Measurements from ENCODE around the gene ERVH48-1. TPM values are rescaled to one million over a fixed set of nuclear protein-coding genes. Genes with fewer than 3 reads are reported as not detected.

The ERVH48-1 gene
- total RNA-seq, 1 experiment from 2014 or later = 37.9 TPM

GRCh38 chr21:42906233-42906632 lies 19.2 kb downstream of the ERVH48-1 start:
- CTCF ChIA-PET = no interaction called here

GRCh38 chr21:42905195-42905594 lies 20.2 kb downstream of the ERVH48-1 start:
- Histone ChIP-seq H3K4me3 (ENCODE audit: low read depth, low read length) (no peak overlapping the region), H3K36me3 (ENCODE audit: control insufficient read depth, insufficient read depth, low read length) (peaks cover 2% of the 10 kb centered on the region), H3K9me3 (no peaks in the 10 kb centered on the region), H3K4me1 (no peaks in the 10 kb centered on the region), H3K27me3 (replicated peaks; ENCODE audit: control insufficient read depth, insufficient read depth, low read length) (no peaks in the 10 kb centered on the region)
- Mint-ChIP-seq H3K27ac (ENCODE audit: unreplicated experiment) (no peak overlapping the region), H3K27me3 (ENCODE audit: insufficient read depth, unreplicated experiment) (no peaks in the 10 kb centered on the region), H3K4me3 (ENCODE audit: unreplicated experiment) (no peak overlapping the region), H3K4me1 (ENCODE audit: low read depth, unreplicated experiment) (no peaks in the 10 kb centered on the region), H3K9me3 (ENCODE audit: unreplicated experiment) (no peaks in the 10 kb centered on the region), H3K36me3 (ENCODE audit: insufficient read depth, unreplicated experiment) (peaks cover 69% of the 10 kb centered on the region)
- POLR2A ChIA-PET = no interaction called here
- TF ChIP-seq CTCF (IDR thresholded peaks at IDR 0.05; ENCODE audit: insufficient read depth in 1 of 2, low read depth in 1 of 2, low read length in 1 of 2, severe bottlenecking in 1 of 2, unreplicated experiment in 1 of 2) = no peak
- intact Hi-C loops (cut with micrococcal nuclease; ENCODE audit: unreplicated experiment) = no loop called here
- CTCF ChIA-PET = no interaction called here
- no peak for DNase-seq
- BruUV-seq (replicated peaks) = no TSS peak

More at GRCh38 chr21:42906233-42906632, 19.2 kb downstream of the ERVH48-1 start:
- peaks cover 2% of the 10 kb centered on the region for H3K36me3 ChIP-seq (ENCODE audit: control insufficient read depth, insufficient read depth, low read length)
- POLR2A ChIA-PET = no interaction called here
- no peaks in the 10 kb centered on the region for H3K4me1 Mint-ChIP-seq (ENCODE audit: low read depth, unreplicated experiment)
- no peak overlapping the region for H3K27ac Mint-ChIP-seq (ENCODE audit: unreplicated experiment)
- H3K4me3 ChIP-seq (ENCODE audit: low read depth, low read length) = no peak overlapping the region
- no peaks in the 10 kb centered on the region for H3K9me3 ChIP-seq
- intact Hi-C loops (cut with micrococcal nuclease; ENCODE audit: unreplicated experiment) = no loop called here
- no peak for TF ChIP-seq CTCF (IDR thresholded peaks at IDR 0.05; ENCODE audit: insufficient read depth in 1 of 2, low read depth in 1 of 2, low read length in 1 of 2, severe bottlenecking in 1 of 2, unreplicated experiment in 1 of 2)
- H3K36me3 Mint-ChIP-seq (ENCODE audit: insufficient read depth, unreplicated experiment) = peaks cover 71% of the 10 kb centered on the region
- H3K4me1 ChIP-seq = no peaks in the 10 kb centered on the region
- no peak for DNase-seq
- H3K4me3 Mint-ChIP-seq (ENCODE audit: unreplicated experiment) = no peak overlapping the region
- BruUV-seq (replicated peaks) = no TSS peak
- H3K9me3 Mint-ChIP-seq (ENCODE audit: unreplicated experiment) = no peaks in the 10 kb centered on the region
- no peaks in the 10 kb centered on the region for H3K27me3 Mint-ChIP-seq (ENCODE audit: insufficient read depth, unreplicated experiment)
- no peaks in the 10 kb centered on the region for H3K27me3 ChIP-seq (replicated peaks; ENCODE audit: control insufficient read depth, insufficient read depth, low read length)

GRCh38 chr21:42903817-42904216 lies 21.6 kb downstream of the ERVH48-1 start:
- H3K9me3 ChIP-seq = no peaks in the 10 kb centered on the region
- ChIA-PET CTCF (no interaction called here), POLR2A (no interaction called here)
- H3K27ac Mint-ChIP-seq (ENCODE audit: unreplicated experiment) = no peak overlapping the region
- peaks cover 64% of the 10 kb centered on the region for H3K36me3 Mint-ChIP-seq (ENCODE audit: insufficient read depth, unreplicated experiment)
- no peak for TF ChIP-seq CTCF (IDR thresholded peaks at IDR 0.05; ENCODE audit: insufficient read depth in 1 of 2, low read depth in 1 of 2, low read length in 1 of 2, severe bottlenecking in 1 of 2, unreplicated experiment in 1 of 2)
- TSS peak; percentile 12 for BruUV-seq (replicated peaks)
- H3K27me3 ChIP-seq (replicated peaks; ENCODE audit: control insufficient read depth, insufficient read depth, low read length) = no peaks in the 10 kb centered on the region
- no peak overlapping the region for H3K4me3 Mint-ChIP-seq (ENCODE audit: unreplicated experiment)
- H3K27me3 Mint-ChIP-seq (ENCODE audit: insufficient read depth, unreplicated experiment) = no peaks in the 10 kb centered on the region
- DNase-seq = no peak
- no peaks in the 10 kb centered on the region for H3K9me3 Mint-ChIP-seq (ENCODE audit: unreplicated experiment)
- intact Hi-C loops (cut with micrococcal nuclease; ENCODE audit: unreplicated experiment) = no loop called here
- no peaks in the 10 kb centered on the region for H3K4me1 Mint-ChIP-seq (ENCODE audit: low read depth, unreplicated experiment)
- H3K4me1 ChIP-seq = no peaks in the 10 kb centered on the region
- H3K36me3 ChIP-seq (ENCODE audit: control insufficient read depth, insufficient read depth, low read length) = peaks cover 2% of the 10 kb centered on the region
- no peak overlapping the region for H3K4me3 ChIP-seq (ENCODE audit: low read depth, low read length)

All from Caco-2 (cell line).